Measurements from ENCODE around the gene SART1. TPM values are rescaled to one million over a fixed set of nuclear protein-coding genes. Genes with fewer than 3 reads are reported as not detected.

Gene SART1
- total RNA-seq, 1 experiment from 2014 or later = 67.4 TPM

DNA sequence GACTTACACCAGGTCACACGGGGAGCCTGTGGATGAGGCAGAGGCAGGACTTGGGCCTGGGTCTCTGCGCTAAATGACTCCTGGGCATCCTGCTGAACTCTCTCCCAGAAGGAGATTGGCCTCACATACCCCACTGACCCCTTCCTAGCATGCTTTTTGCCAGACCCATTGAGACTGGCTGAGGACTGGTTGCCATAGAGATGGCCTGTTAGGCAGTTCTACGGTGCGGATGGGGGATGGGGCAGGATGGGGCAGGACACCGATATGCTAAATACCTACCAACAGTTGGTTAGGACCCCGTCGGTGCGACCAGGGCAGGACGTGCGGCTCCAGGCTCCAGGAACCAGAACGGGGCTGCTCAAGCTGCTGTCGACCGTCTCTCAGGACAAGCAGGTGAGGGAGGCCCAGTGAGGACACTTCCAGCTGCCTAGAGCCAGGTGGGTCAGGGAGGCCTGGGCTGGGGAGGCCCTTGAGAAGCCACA lies 16.1 kb upstream of the SART1 start, which contains the start of gene TSGA10IP:
Gene TSGA10IP (plus strand): TSS at position 51 of the 482 bp plus-strand sequence. CDS start 196 bp downstream, at position 247.
- DNase-seq (ENCODE audit: unreplicated experiment) = no peak
- no peak for TF ChIP-seq CTCF (IDR thresholded peaks at IDR 0.05; ENCODE audit: unreplicated experiment)
- H3K27me3 Mint-ChIP-seq (ENCODE audit: insufficient read depth, unreplicated experiment) = peaks cover 10% of the 10 kb centered on the region
- no peaks in the 10 kb centered on the region for H3K9me3 Mint-ChIP-seq (ENCODE audit: unreplicated experiment)
- CTCF ChIA-PET = no interaction called here
- H3K4me3 Mint-ChIP-seq (ENCODE audit: unreplicated experiment) = no peak within 1 kb of the TSS
- POLR2A ChIA-PET = no interaction called here
- H3K36me3 Mint-ChIP-seq (ENCODE audit: insufficient read depth, unreplicated experiment) = no peaks in the 10 kb centered on the region
- intact Hi-C loops (cut with micrococcal nuclease) = no loop called here
- H3K27ac Mint-ChIP-seq (ENCODE audit: low read depth, unreplicated experiment) = no peak within 1 kb of the TSS
- no TSS peak for BruUV-seq (replicated peaks)
- peaks cover 9% of the 10 kb centered on the region for H3K4me1 Mint-ChIP-seq (ENCODE audit: insufficient read depth, unreplicated experiment)

DNA sequence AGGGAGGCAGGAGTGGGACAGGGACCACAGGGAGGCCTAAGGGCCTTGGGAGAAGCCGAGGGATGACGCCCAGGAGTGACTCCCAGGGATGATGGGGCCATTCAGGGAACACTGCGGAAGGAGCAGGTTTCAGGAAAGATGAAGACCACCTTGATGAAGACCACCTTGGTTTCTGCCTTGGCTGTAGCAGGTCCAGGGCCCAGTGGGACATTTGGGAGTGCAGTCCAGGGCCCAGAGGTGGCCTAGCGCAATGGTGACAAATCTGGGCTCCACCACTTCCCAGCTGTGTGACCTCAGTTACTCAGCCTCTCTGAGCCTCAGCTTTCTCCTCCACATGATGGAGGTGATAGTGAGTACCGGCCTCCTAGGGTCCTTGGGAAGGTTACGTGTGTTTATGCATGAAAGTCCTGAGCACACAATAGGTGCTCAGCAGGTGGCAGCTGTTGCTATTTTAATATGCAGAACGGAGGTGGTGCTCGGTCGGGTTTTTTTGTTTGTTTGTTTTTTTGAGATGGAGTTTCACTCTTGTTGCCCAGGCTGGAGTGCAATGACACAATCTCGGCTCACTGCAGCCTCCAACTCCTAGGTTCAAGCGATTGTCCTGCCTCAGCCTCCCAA lies 15.5 kb upstream of the SART1 start:
- BruUV-seq (replicated peaks) = no TSS peak
- intact Hi-C loops (cut with micrococcal nuclease) = no loop called here
- ChIA-PET POLR2A (no interaction called here), CTCF (interaction anchor here (0.6 kb wide), 1 partner anchor 77 kb away, joined by 3 read pairs; no protein-coding TSS in a partner anchor)
- H3K27me3 Mint-ChIP-seq (ENCODE audit: insufficient read depth, unreplicated experiment) = peaks cover 10% of the 10 kb centered on the region
- no peak for TF ChIP-seq CTCF (IDR thresholded peaks at IDR 0.05; ENCODE audit: unreplicated experiment)
- H3K4me3 Mint-ChIP-seq (ENCODE audit: unreplicated experiment) = no peak overlapping the region
- no peak for DNase-seq (ENCODE audit: unreplicated experiment)
- H3K27ac Mint-ChIP-seq (ENCODE audit: low read depth, unreplicated experiment) = no peak overlapping the region
- peaks cover 7% of the 10 kb centered on the region for H3K4me1 Mint-ChIP-seq (ENCODE audit: insufficient read depth, unreplicated experiment)
- H3K9me3 Mint-ChIP-seq (ENCODE audit: unreplicated experiment) = no peaks in the 10 kb centered on the region
- no peaks in the 10 kb centered on the region for H3K36me3 Mint-ChIP-seq (ENCODE audit: insufficient read depth, unreplicated experiment)

DNA sequence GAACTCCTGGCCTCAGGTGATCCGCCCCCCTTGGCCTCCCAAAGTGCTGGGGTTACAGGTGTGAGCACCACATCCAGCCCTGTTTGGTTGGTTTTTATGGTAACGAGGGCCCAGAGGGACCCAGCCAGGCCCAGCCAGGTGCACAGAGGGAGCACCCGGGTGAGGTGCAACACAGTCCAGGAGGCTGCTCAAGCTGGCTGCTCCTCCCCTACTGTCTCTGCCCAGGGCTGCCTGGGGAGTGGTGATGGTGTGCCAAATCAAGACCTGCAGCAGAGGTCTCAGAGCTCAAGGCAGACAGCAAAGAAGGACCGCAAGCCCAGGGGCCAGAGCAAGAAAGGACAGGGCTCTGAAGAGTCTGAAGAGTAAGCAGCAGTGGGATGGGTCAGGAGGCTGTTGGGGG lies 14.9 kb upstream of the SART1 start:
- intact Hi-C loops (cut with micrococcal nuclease) = no loop called here
- Mint-ChIP-seq H3K36me3 (ENCODE audit: insufficient read depth, unreplicated experiment) (no peaks in the 10 kb centered on the region), H3K27me3 (ENCODE audit: insufficient read depth, unreplicated experiment) (peaks cover 10% of the 10 kb centered on the region), H3K27ac (ENCODE audit: low read depth, unreplicated experiment) (no peak overlapping the region), H3K9me3 (ENCODE audit: unreplicated experiment) (no peaks in the 10 kb centered on the region), H3K4me1 (ENCODE audit: insufficient read depth, unreplicated experiment) (peaks cover under 1% of the 10 kb centered on the region), H3K4me3 (ENCODE audit: unreplicated experiment) (no peak overlapping the region)
- ChIA-PET POLR2A (no interaction called here), CTCF (interaction anchor here (0.6 to 1.1 kb wide), 2 partner anchors 62 to 77 kb away, joined by 3 read pairs; no protein-coding TSS in a partner anchor)
- no peak for DNase-seq (ENCODE audit: unreplicated experiment)
- TF ChIP-seq CTCF (IDR thresholded peaks at IDR 0.05; ENCODE audit: unreplicated experiment) = no peak
- BruUV-seq (replicated peaks) = no TSS peak

- ChIA-PET CTCF (interaction anchor here (1.1 kb wide), 1 partner anchor 63 kb away, joined by 3 read pairs; no protein-coding TSS in a partner anchor), POLR2A (no interaction called here)
- Mint-ChIP-seq H3K27ac (ENCODE audit: low read depth, unreplicated experiment) (no peak overlapping the region), H3K9me3 (ENCODE audit: unreplicated experiment) (no peaks in the 10 kb centered on the region), H3K27me3 (ENCODE audit: insufficient read depth, unreplicated experiment) (peaks cover 10% of the 10 kb centered on the region), H3K36me3 (ENCODE audit: insufficient read depth, unreplicated experiment) (no peaks in the 10 kb centered on the region), H3K4me1 (ENCODE audit: insufficient read depth, unreplicated experiment) (no peaks in the 10 kb centered on the region), H3K4me3 (ENCODE audit: unreplicated experiment) (no peak overlapping the region)
- BruUV-seq (replicated peaks) = no TSS peak
- TF ChIP-seq CTCF (IDR thresholded peaks at IDR 0.05; ENCODE audit: unreplicated experiment) = no peak
- intact Hi-C loops (cut with micrococcal nuclease) = no loop called here
- no peak for DNase-seq (ENCODE audit: unreplicated experiment)
Measured at GRCh38 chr11:65947133-65947532, 14.4 kb upstream of the SART1 start.

Data from MCF 10A (cell line).